Neural cell (in vitro differentiated cells): ENCODE results near the gene MRPL23.

Experiments
- EP300 ChIP-seq: fragments of 450-650 bp; conservative IDR thresholded peaks from 2 replicates; pipeline ENCODE4 v1.6.1; 2014; ENCODE audit warnings: antibody characterized with exemption, mild to moderate bottlenecking, moderate library complexity; ENCODE audit not compliant: poor library complexity, severe bottlenecking
- POLR2AphosphoS5 ChIP-seq: IDR thresholded peaks from 2 replicates; pipeline ENCODE4 v1.6.1; 2012

DNA sequence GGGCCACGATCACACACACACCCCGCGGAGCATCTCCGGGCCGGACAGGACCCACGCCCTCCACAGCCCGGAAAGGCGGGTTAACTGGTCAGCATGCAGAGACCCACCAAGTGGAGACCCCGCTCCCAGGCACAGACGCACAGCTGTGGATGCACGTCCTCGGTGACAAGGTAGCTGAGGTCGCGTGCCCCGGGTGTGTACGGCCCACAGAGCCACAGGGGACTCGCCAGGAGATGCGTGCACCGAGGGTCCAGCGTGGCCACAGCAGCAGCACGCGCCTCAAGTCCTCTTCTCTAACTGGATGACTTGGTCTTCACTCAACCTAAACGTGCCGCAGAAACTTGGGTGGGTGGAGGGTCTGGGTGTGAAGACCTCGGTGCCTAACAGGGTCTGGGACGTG, 45.0 kb downstream of the MRPL23 start:
- TF ChIP-seq POLR2AphosphoS5 (no peak), EP300 (no peak)
